Calu3 (cell line): ENCODE results near the gene SLC44A1. TPM values are rescaled to one million over a fixed set of nuclear protein-coding genes. Genes with fewer than 3 reads are reported as not detected.

Experiments used
- BruUV-seq: library from RNA; stranded (reverse); fragments of 400-500 nt; replicated peaks from 2 replicates; lab custom pipeline; 2021; lab: Mats Ljungman, UMichigan
- CTCF ChIA-PET: fragments of 300-600 bp; sonication (Branson Sonifier 250); formaldehyde crosslinking; loops from one replicate; lab custom pipeline; 2022; ENCODE audit warnings: antibody characterized with exemption; lab: Charles Lee
- DNase-seq: peaks from one replicate; pipeline ENCODE4 v3.0.0; 2022
- H3K27ac Mint-ChIP-seq: one replicate; pipeline ENCODE4 v1.8.0; 2022; ENCODE audit warnings: mixed read lengths; ENCODE audit not compliant: unreplicated experiment
- H3K27me3 Mint-ChIP-seq: one replicate; pipeline ENCODE4 v1.8.0; 2022; ENCODE audit warnings: mixed read lengths; ENCODE audit not compliant: unreplicated experiment
- H3K36me3 Mint-ChIP-seq: one replicate; pipeline ENCODE4 v1.8.0; 2022; ENCODE audit warnings: mild to moderate bottlenecking, moderate library complexity, mixed read lengths; ENCODE audit not compliant: insufficient read depth, unreplicated experiment
- H3K4me1 Mint-ChIP-seq: one replicate; pipeline ENCODE4 v1.8.0; 2022; ENCODE audit warnings: mild to moderate bottlenecking, low read depth, mixed read lengths; ENCODE audit not compliant: unreplicated experiment
- H3K4me3 Mint-ChIP-seq: one replicate; pipeline ENCODE4 v1.8.0; 2022; ENCODE audit warnings: mild to moderate bottlenecking, low read depth, moderate library complexity, mixed read lengths; ENCODE audit not compliant: unreplicated experiment
- H3K9me3 Mint-ChIP-seq: one replicate; pipeline ENCODE4 v1.8.0; 2022; ENCODE audit warnings: low read depth, mixed read lengths; ENCODE audit not compliant: unreplicated experiment
- intact Hi-C: fragments of 100-400 bp; cut with micrococcal nuclease; formaldehyde crosslinking; loops from one replicate; pipeline ENCODE4 v1.10.0; 2022; ENCODE audit not compliant: unreplicated experiment
- total RNA-seq: library from RNA; stranded (reverse); gene quantifications from 2 replicates; pipeline ENCODE4 v1.2.3, GENCODE V29; 2022
- TF ChIP-seq, protein P1 (sequence below): fragments of 200-600 bp; IDR thresholded peaks from one replicate; pipeline ENCODE4 v1.8.0; 2022; ENCODE audit warnings: antibody characterized with exemption; ENCODE audit not compliant: unreplicated experiment

Gene SLC44A1
- total RNA-seq, 1 experiment from 2014 or later = 41.2 TPM

DNA sequence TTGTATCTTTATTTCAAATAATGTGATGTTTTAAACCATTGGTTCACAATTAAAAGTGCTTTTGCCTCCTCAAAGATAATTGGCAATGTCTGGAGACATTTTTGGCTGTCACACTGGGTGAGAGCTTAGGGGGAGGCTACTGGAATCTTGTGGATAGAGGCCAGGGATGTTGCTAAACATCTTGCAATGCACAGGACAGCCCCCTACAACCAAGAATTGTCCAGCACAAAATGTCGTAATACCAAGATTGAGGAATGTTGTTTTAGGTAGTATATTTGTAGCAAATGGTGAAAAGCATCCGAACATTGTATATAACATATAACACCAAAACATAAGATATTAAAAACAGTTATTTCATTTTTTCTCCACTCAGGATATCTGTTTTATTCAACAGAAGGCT is 99.8 kb downstream of the SLC44A1 start:
- no peak overlapping the region for H3K27ac Mint-ChIP-seq

DNA sequence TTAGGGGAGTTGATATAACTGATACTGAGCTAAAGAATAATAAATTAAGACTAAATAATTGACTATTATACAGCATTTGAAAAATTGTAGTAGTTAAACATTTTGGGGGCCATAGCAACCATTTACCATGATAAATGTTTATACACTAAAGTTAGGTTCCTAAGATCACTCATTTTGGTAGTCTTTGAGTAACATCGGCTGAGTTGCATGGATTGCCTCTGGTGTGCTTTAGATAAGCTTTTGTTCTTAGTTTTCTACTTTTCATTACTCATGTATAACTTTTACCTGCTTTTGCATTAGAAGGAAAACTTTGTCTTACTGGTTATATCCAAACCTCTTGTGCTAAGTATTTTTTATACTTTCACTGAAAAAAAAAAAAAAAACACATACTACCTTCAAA is 101.2 kb downstream of the SLC44A1 start:
- TF ChIP-seq, protein P1, sequence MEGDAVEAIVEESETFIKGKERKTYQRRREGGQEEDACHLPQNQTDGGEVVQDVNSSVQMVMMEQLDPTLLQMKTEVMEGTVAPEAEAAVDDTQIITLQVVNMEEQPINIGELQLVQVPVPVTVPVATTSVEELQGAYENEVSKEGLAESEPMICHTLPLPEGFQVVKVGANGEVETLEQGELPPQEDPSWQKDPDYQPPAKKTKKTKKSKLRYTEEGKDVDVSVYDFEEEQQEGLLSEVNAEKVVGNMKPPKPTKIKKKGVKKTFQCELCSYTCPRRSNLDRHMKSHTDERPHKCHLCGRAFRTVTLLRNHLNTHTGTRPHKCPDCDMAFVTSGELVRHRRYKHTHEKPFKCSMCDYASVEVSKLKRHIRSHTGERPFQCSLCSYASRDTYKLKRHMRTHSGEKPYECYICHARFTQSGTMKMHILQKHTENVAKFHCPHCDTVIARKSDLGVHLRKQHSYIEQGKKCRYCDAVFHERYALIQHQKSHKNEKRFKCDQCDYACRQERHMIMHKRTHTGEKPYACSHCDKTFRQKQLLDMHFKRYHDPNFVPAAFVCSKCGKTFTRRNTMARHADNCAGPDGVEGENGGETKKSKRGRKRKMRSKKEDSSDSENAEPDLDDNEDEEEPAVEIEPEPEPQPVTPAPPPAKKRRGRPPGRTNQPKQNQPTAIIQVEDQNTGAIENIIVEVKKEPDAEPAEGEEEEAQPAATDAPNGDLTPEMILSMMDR = no peak
- Mint-ChIP-seq H3K4me3 (no peak overlapping the region), H3K4me1 (peaks cover 9% of the 10 kb centered on the region), H3K36me3 (no peaks in the 10 kb centered on the region), H3K9me3 (no peaks in the 10 kb centered on the region), H3K27ac (no peak overlapping the region), H3K27me3 (no peaks in the 10 kb centered on the region)
- intact Hi-C loops = no loop called here
- CTCF ChIA-PET = no interaction called here
- no TSS peak for BruUV-seq
- no peak for DNase-seq

More for the DNA sequence above, 99.8 kb downstream of the SLC44A1 start:
- no peak overlapping the region for H3K4me3 Mint-ChIP-seq
- TF ChIP-seq, protein P1 = no peak
- intact Hi-C loops = no loop called here
- H3K36me3 Mint-ChIP-seq = no peaks in the 10 kb centered on the region
- CTCF ChIA-PET = no interaction called here
- BruUV-seq = no TSS peak
- no peak for DNase-seq
- H3K9me3 Mint-ChIP-seq = no peaks in the 10 kb centered on the region
- H3K27me3 Mint-ChIP-seq = no peaks in the 10 kb centered on the region
- H3K4me1 Mint-ChIP-seq = peaks cover 9% of the 10 kb centered on the region

DNA sequence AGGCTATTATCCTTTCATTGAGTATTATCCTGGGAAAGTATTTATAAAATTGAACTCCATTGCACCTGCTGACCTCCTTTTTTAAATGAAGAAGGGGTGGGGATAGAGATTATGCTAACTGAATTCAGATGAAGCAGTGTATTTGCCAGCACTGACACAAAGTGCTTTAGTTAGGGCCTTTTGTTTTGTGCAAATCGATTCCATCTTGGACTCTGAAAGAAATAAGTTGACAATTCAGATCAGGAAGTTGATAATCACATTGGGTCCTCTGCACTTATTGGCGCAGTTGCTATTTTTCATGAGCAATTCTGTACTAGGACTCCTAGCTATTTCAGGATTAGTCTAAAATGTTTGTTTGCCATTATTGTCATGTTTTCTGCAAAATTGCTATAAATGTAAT is 101.8 kb downstream of the SLC44A1 start:
- H3K36me3 Mint-ChIP-seq = no peaks in the 10 kb centered on the region
- CTCF ChIA-PET = no interaction called here
- H3K27me3 Mint-ChIP-seq = no peaks in the 10 kb centered on the region
- DNase-seq = no peak
- no TSS peak for BruUV-seq
- no peaks in the 10 kb centered on the region for H3K9me3 Mint-ChIP-seq
- peaks cover 9% of the 10 kb centered on the region for H3K4me1 Mint-ChIP-seq
- TF ChIP-seq, protein P1 = no peak
- no peak overlapping the region for H3K4me3 Mint-ChIP-seq
- intact Hi-C loops = no loop called here
- no peak overlapping the region for H3K27ac Mint-ChIP-seq

DNA sequence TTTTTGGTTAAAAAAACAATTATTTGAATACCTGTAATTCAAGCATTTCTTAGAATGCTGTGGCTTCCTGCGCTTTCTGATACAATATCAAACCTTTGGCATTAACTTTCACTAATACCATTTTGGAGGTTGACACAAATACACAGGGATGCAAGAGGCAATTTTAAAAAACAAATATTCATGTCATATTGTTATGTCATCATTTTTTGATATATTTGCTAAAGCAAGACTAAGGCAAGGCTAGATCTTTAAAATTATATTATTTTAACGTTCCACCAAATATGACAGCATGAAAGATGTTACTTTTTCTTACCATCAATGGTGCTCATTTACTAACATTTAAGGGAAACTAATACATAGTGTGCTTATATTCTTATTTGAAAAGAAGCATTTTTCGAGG is 110.0 kb downstream of the SLC44A1 start:
- TF ChIP-seq, protein P1 = no peak

More for the DNA sequence above, 110.0 kb downstream of the SLC44A1 start:
- no peaks in the 10 kb centered on the region for H3K4me1 Mint-ChIP-seq
- H3K27ac Mint-ChIP-seq = no peak overlapping the region
- H3K36me3 Mint-ChIP-seq = no peaks in the 10 kb centered on the region
- H3K4me3 Mint-ChIP-seq = no peak overlapping the region
- intact Hi-C loops = no loop called here
- no TSS peak for BruUV-seq
- CTCF ChIA-PET = no interaction called here
- H3K9me3 Mint-ChIP-seq = no peaks in the 10 kb centered on the region
- no peaks in the 10 kb centered on the region for H3K27me3 Mint-ChIP-seq
- no peak for DNase-seq
